GM04504 (cell line): ENCODE data around the gene PHRF1.
"Not testable (repeated sequence)": the region's sequence is repeated elsewhere in the genome, so short reads cannot be mapped to it uniquely, and the experiment has no call there.

ENCODE experiments used
- DNase-seq: peaks from one replicate; pipeline ENCODE4 v3.0.0-alpha.2; 2012; ENCODE audit warnings: low read depth

Gene PHRF1

DNA sequence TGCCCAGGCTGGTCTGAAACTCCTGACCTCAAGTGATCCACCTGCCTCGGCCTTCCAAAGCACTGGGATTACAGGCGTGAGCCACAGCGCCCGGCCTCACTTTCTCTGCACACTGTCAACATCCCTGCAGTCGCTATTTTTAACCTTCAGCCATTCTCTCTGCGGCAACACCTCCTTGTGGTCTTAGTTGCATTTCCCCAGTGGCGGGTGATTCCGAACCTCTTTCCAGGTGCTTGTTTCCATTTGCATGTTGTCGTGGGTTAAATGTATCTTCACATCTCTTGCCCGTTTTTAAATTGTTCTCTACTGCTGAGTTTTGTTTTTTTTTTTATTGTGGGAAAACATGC is 52.9 kb downstream of the PHRF1 start:
- DNase-seq, result no peak

DNA sequence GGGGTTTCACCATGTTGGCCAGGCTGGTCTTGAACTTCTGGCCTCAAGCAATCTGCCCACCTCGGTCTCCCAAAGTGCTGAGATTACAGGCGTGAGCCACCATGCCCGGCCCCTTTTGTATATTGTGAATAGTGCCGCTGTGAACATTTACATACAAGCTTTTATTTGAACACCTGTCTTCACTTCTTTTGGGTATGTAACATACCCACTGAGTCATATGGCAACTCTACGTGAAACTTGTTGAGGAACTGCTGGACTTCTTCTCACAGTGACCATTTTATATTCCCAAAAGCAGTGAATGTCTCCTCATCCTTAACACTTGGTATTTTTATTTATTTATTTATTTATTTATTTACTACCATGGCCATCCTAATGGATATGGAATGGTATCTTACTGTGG is 54.6 kb downstream of the PHRF1 start:
- no peak for DNase-seq

DNA sequence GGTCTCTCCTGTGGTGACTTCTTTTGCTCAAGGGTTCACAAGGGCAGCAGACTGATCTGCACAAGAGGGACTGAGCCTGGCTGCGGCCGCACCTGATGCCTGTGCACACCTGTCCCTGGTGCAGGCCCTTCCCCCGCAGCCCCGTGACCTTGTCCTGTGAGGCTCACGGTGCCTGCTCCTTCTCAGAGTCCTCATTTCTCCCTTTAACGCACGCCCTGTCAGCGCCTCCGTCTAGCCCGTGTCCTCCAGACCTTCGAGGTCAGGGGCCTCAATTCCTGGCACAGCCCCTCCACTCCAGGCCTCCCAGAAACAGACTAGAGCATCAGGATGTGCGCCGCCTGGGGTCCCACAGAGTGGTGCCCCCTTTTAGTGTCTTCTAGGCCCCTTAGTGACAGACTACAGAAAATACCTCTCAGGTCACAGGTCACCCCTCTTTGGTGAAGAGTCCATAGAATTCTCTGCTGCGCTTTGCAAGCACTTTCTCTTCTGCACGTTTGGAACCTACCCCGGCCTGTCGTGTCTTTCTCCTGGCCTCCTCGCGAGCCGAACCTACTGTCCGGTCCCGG is 59.8 kb downstream of the PHRF1 start:
- DNase-seq, result no peak

DNA sequence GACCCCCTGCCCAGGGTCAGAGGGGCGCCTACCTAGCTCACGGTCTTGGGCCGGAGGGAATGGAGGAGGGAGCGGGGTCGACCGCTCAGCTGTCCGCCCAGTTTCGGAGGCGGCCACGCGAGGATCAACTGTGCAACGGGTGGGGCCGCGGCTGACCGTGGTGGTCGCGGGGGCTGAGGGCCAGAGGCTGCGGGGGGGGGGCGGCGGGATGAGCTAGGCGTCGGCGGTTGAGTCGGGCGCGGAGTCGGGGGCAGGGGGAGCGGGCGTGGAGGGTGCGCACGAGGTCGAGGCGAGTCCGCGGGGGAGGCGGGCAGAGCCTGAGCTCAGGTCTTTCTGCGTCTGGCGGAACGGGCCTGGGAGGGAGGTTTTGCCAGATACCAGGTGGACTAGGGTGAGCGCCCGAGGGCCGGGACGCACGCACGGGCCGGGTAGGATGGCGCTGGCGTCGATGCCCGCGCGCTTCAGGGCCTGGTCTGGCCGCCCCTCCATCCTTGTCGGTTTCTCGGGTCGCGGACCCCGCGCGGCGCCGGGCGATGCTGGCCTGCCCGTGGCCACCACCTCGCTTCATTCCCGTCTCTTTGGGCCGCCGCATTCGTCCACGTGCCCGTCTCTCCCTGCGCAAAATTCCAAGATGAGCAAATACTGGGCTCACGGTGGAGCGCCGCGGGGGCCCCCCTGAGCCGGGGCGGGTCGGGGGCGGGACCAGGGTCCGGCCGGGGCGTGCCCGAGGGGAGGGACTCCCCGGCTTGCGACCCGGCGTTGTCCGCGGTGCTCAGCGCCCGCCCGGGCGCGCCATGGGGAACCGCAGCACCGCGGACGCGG is 60.5 kb downstream of the PHRF1 start, which contains the start of gene DRD4:
Gene DRD4, plus strand, starts transcription at position 759 of the 822 bp plus-strand sequence. Its CDS starts 36 bp downstream, at position 795.
- no peak for DNase-seq

DNA sequence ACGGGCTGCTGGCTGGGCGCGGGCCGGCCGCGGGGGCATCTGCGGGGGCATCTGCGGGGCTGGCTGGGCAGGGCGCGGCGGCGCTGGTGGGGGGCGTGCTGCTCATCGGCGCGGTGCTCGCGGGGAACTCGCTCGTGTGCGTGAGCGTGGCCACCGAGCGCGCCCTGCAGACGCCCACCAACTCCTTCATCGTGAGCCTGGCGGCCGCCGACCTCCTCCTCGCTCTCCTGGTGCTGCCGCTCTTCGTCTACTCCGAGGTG is 61.0 kb downstream of the PHRF1 start:
- no peak for DNase-seq

DNA sequence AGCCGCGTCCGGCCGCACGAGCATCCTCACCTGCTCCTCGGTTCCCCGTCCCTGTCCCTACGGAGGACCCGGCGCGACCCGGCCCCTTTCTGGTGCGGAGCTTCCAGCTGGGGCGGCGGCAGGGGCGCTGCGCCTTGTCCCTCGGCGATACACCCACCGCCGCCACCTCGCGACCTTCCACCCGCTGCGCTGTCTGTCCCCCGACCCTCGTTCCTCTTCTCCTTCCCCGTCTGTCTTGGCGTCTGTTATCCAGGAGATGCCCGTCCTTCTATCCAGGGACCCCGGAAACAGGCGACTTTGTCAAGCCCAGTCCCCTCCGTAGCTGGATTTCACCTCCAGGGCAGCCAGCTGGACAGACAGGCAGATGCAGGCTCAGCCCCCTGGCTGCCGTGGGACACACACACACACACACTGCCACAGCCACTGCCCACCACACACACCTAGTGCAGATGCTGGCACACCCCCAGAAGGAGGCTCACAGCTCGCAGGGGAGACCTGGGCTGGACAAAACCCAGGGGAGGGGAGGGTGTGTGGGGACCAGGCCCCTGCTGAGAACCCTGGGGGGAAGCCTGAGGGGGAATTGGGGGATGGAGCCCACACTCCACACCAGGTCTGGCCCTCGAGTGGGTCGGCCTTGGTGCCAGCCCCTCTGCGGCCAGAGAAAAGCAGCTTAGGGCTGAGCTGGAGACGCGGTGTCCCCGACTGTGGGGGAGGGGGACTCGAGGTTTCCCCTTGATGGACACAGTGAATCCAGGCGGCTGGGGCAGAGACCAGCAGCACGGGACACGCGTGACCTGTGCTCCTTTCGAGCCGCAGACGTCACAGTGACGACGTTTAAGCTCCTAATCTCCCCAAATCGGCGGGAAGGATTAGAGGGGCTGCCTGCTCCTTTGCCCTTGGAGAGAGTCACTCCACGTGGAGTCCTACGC is 61.6 kb downstream of the PHRF1 start:
- DNase-seq, result no peak

DNA sequence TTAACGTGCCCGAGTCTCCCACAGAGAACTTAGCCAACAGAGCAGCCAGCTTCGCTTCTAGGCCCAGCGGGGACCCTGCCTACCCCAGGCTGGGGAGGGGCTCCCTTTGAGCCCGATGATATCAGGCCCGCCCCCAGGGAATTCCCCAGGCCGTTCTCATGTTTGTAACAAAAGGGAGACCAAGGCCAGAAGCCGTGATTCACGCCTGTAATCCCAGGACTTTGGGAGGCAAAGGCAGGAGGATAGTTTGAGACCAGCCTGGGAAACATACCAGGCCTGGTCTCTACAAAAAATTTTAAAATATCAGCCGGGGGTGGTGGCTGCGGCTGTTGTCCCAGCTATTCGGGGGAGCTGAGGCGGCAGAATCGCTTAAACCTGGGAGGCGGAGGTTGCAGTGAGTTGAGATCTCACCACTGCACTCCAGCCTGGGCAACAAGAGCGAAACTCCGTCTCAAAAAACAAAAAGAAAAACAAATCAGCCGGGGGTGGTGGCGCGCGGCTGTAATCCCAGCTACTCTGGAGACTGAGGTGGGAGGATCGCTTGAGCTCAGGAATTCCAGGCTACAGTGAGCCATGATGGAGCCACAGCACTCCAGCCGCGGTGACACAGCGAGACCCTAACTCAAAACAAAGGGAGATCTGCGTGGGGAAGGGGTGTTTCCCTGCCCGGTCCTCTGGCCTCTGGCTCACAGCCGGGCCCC is 62.5 kb downstream of the PHRF1 start:
- no peak for DNase-seq

DNA sequence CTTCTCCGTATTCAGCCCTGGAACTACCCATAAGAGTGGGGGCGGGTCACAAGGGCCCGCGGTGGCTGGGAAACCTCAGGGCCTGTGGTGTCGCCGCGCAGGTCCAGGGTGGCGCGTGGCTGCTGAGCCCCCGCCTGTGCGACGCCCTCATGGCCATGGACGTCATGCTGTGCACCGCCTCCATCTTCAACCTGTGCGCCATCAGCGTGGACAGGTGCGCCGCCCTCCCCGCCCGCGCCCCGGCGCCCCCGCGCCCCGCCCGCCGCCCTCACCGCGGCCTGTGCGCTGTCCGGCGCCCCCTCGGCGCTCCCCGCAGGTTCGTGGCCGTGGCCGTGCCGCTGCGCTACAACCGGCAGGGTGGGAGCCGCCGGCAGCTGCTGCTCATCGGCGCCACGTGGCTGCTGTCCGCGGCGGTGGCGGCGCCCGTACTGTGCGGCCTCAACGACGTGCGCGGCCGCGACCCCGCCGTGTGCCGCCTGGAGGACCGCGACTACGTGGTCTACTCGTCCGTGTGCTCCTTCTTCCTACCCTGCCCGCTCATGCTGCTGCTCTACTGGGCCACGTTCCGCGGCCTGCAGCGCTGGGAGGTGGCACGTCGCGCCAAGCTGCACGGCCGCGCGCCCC is 63.2 kb downstream of the PHRF1 start:
- DNase-seq, result no peak

DNA sequence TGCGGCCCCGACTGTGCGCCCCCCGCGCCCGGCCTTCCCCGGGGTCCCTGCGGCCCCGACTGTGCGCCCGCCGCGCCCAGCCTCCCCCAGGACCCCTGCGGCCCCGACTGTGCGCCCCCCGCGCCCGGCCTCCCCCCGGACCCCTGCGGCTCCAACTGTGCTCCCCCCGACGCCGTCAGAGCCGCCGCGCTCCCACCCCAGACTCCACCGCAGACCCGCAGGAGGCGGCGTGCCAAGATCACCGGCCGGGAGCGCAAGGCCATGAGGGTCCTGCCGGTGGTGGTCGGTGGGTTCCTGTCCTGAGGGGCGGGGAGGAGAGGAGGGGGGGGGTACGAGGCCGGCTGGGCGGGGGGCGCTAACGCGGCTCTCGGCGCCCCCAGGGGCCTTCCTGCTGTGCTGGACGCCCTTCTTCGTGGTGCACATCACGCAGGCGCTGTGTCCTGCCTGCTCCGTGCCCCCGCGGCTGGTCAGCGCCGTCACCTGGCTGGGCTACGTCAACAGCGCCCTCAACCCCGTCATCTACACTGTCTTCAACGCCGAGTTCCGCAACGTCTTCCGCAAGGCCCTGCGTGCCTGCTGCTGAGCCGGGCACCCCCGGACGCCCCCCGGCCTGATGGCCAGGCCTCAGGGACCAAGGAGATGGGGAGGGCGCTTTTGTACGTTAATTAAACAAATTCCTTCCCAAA is 63.9 kb downstream of the PHRF1 start:
- DNase-seq, result no peak

DNA sequence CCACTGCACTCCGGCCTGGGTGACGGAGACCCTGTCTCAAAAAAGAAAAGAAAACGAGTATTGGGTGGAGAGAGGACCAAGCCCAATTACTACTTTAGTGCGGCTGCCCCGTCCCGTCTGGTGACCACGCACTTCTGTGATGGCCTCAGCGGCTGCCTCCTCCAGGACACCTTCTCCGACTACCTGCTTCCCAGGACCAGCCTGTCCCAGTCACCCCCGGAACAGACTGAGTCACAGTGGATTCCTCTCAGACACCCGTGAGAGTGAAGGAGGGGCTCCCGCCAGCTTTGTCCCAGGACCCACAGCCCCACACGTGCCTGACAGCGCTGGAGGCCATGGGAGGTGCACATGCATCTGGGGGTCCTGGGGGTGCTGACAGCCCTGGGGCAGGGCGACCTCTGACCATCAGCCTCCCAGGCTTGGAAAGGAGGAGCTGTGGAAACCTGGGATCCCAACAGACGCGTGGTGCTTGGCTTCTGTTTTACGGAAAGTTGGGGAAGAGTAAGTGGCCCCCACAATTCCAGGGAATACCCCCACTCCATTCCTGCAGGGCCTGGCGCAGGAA is 65.6 kb downstream of the PHRF1 start:
- no peak for DNase-seq

DNA sequence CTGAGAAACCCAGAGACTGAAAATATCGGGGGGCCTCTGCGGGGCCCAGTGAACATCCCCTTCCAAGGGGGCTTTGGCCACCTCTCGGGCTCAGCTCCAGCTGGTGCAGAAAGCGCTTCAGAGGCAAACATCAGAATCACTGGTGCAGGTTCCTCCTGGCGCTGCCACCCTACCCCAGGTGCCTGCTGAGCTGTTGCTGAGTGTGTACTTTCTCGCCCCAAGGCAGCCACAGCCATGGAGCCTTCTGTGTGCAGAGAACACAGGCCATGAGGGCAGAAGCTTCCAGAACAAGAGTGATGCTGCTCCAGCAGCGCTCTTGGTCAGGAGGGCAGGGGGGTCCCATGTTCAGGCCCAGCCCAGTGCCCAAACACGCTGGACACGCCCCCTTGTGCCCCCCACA is 67.1 kb downstream of the PHRF1 start:
- DNase-seq, result no peak

DNA sequence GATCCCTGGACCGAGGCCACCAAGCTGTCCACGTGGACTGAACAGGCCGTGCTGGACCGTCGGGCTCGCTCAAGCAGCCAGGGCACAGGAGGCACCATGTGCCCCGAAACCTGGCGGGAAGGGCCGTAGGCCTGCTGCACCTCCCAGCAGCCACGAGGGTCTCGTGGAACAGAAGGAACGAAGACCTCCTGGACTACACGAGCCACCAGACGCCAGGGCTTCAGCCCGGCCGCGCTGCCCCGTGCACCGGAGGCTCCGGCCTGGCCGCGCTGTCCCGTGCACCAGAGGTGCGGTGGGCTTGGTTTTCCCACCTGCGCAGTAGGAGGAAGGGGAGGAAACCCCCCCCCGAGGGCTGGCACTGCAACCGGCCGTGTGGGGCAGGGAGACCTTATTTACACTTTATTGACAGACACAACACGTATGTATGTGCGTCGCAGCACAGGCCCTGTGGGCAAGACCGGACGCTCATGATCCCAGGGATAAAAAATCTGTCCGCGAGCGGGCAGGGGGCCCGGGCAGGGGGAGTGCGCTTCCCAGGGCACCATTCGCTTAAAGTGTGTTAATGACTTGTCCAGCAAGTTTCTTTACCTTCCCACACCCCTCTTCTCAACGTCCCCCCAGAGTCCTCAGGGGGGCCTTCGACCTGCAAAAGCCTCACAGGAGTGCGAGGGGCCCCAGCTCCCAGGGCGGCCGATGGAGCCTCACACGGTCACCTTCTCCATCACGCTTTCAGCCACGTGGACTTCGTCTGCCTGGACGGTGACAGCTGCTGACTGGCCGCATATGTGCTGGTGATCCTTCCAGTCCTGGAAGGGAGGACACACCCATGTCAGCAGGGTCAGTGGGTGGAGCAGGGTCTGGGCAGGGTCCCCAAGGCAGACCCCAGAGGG is 67.8 kb downstream of the PHRF1 start:
- no peak for DNase-seq

DNA sequence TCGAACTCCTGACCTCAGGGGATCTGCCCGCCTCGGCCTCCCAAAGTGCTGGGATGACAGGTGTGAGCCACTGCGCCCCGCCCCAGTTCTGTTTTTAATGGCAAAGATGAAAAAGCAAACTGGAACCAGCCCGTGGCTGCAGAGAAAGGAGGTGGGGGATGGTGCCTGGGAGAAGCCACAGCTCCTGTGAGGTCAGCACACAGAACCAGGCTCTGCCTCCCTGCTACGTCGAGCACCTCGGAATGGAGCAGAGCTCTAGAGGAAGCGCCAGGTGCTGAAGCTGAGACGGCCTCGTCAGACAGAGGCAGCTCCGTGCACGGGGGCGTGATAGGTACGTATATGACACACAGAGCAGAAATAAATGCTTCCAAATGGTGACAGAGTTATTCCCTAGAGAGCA is 69.3 kb downstream of the PHRF1 start:
- no peak for DNase-seq

DNA sequence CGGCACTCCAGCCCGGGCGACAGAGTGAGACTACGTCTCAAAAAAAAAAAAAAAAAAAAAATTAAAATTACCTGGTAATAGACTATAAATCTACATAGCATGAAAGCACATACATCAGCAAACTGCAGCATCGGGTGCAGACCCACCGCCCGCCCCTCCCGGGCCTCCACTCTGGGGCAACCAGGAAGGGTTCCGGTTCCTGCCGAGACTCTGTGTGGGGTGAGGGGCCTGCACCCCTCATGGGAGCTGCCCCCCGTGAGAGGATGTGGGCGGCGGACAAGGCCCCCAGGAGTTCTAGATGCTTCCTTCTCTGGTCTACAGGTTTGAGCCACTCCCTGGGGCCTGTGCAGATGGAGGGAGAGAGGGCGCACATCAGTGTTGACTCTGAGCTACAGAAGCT is 69.9 kb downstream of the PHRF1 start:
- DNase-seq, result no peak

DNA sequence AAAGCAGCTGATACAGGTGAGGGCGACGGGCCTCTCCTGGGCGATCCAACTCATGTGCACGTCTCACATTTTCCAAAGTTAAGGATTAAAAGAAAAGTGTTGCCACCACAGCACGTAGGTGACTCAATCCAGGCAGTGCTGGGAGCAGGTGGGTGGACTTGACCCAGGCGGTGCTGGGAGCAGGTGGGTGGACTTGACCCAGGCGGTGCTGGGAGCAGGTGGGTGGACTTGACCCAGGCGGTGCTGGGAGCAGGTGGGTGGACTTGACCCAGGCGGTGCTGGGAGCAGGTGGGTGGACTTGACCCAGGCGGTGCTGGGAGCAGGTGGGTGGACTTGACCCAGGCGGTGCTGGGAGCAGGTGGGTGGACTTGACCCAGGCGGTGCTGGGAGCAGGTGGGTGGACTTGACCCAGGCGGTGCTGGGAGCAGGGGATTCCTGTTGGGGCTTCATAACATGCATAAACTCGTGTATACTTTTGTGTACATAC is 71.4 kb downstream of the PHRF1 start:
- DNase-seq, result not testable (repeated sequence)

DNA sequence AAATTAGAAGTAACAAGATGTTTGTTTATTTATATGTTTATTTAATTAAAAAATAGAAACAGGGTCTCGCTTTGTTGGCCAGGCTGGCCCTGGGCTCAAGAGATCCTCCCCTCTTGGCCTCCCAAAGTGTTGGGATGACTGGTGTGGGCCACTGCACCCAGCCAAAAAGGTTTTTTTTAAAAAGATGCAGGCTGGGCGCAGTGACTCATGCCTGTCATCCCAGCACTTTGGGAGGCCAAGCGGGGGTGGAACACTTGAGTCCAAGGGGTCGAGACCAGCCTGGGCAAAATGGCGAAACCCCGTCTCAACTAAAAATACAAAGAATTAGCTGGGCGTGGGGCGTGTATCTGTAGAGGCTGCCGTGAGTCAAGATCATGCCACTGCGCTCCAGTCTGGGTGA is 74.2 kb downstream of the PHRF1 start:
- DNase-seq, result no peak

DNA sequence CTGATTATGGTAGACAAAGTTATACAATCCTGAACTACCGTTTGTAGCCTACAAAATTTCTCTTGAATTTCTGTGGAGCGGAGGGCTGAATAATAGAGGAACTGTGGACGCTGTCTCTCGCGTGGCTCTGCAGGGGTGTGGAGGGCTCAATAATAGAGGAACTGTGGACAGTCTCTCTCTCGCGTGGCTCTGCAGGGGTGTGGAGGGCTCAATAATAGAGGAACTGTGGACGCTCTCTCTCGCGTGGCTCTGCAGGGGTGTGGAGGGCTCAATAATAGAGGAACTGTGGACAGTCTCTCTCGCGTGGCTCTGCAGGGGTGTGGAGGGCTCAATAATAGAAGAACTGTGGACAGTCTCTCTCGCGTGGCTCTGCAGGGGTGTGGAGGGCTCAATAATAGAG is 76.9 kb downstream of the PHRF1 start:
- not testable (repeated sequence) for DNase-seq

DNA sequence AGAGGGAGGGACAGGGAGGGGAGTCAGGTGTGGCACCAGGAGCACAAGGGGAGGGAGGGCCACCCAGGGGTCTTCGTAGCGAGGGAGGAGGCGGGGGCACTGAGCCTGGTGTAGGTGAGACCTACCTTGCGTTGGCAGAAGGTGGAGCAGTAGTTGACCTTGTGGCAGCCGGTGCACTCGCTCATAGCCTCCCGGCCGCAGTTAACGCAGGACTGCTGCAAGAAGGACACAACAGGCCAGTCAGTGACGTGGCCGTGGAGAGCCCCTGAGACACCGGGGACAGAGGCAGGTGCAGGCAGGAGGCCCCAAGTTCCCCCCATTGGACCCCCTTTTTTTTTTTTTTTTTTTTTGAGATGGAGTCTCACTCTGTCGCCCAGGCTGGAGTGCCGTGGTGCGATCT is 77.6 kb downstream of the PHRF1 start:
- no peak for DNase-seq

DNA sequence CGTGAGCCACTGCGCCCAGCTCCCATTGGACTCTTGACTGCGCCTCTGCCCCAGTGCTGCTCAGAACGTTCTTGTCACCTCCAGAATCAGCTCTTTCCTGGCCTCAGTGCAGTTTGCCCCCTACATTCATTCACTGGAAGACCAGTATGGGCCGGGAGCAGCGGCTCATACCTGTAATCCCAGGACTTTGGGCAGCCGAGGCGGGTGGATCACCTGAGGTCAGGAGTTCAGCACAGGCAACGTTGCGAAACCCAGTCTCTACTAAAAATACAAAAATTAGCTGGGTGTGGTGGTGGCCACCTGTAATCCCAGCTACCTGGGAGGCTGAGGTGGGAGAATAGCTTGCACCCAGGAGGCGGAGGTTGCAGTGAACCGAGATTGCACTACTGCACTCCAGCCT is 78.2 kb downstream of the PHRF1 start:
- DNase-seq, result not testable (repeated sequence)
